ENCODE results near the gene GADD45G. TPM values are rescaled to one million over a fixed set of nuclear protein-coding genes. Genes with fewer than 3 reads are reported as not detected.

GADD45G gene
- total RNA-seq, 4 donors from 2014 or later, result 5.5 to 13.9 (median 8.2) TPM

DNA sequence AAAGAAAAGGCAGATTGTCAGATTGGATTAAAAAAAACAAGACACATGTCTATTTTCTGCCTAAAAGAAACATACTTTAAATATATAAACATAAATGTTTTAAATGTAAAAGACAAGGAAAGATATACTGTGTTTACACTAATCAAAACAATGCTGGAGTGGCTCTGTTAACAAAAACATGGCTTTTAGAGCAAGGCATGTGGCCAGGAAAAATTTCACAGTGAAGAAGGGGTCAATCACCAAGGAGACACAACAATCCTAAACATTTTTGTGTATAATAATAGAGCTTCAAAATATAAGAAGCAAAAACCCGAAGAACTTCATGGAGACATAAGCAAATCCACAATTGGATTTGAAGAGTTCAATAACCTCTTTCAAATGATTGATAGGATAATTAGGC, 18.5 kb upstream of the GADD45G start:
- TF ChIP-seq, protein P1, sequence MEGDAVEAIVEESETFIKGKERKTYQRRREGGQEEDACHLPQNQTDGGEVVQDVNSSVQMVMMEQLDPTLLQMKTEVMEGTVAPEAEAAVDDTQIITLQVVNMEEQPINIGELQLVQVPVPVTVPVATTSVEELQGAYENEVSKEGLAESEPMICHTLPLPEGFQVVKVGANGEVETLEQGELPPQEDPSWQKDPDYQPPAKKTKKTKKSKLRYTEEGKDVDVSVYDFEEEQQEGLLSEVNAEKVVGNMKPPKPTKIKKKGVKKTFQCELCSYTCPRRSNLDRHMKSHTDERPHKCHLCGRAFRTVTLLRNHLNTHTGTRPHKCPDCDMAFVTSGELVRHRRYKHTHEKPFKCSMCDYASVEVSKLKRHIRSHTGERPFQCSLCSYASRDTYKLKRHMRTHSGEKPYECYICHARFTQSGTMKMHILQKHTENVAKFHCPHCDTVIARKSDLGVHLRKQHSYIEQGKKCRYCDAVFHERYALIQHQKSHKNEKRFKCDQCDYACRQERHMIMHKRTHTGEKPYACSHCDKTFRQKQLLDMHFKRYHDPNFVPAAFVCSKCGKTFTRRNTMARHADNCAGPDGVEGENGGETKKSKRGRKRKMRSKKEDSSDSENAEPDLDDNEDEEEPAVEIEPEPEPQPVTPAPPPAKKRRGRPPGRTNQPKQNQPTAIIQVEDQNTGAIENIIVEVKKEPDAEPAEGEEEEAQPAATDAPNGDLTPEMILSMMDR (IDR thresholded peaks at IDR 0.05; ENCODE audit: low read depth), result no peak

DNA sequence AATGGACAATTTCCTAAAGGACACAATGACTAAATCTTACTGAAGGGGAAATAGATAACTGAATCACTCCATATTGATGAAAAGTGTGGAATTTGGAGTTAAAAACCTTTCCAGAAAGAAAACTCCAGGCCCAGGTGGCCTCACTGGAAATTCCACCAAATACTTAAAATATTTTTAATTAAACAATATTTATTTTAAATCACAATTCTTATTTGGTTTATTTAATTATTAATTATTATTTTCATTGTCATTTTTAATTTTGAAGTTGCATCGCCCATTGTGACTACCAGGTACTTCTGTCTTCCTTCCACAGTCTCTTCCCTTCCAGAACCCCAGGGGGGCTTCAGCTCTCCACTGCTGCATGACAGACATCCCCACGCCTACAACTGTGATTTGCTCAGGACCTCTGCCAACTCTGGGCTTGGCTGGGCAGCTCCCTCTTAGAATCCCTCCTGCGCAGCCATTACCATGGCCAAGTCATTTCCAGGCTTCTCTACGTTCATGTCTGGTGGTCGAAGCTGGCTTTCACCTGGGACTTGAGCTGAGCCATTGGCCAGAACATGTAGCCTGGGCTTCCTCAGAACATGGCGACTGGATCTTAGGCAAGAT, 16.4 kb upstream of the GADD45G start:
- TF ChIP-seq, protein P1 (IDR thresholded peaks at IDR 0.05; ENCODE audit: low read depth), result no peak

- TF ChIP-seq, protein P1 (IDR thresholded peaks at IDR 0.05; ENCODE audit: low read depth), result no peak
Observed at GRCh38 chr9:89590415-89590814, 14.4 kb upstream of the GADD45G start.

DNA sequence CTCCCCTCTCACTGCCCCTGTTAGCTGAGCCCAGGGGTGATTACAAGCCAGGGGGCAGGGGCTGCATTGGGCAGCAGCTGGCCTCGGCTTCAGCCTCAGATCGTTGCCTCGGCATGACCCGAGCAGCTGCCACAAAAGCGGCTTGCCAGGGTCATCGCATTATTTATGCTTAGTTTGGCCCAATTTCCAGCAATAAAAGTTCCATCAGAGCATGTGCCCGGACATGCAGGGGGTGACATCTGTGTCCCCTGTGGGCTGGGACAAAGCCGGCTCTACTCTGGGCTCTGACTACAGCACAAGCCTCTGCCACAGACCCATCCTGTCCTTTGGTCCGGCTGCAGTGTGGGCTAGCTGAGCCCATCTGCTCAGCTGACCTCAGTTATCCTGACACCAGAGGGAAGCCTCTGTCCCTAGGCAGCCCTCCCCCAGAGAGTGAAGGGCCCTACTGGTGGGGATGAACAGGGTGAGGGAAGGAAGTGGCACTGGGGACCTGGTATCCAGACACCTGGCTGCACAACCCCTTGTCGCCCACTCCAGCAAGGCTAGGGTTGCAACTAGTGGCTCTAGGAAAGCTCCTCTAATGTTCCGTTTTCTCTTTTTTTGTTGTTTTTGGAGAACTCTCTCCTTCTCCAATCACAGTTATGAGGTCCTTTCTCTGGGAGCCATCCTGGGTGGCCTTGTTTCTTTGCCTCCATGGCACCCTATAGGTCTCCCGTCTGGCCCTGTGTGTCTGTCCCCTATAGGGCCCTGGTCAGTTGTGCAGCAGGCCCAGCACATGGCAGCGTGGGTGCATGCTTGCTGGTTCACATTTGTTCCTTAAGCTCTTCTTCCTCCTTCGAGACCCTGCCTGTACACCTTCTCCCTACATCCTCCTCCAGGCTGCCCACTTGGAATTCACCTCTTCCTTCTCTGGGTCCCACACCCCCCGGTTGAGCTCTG, 13.3 kb upstream of the GADD45G start:
- TF ChIP-seq, protein P1 (IDR thresholded peaks at IDR 0.05; ENCODE audit: low read depth), result no peak

- TF ChIP-seq, protein P1 (IDR thresholded peaks at IDR 0.05; ENCODE audit: low read depth), result no peak
Observed at GRCh38 chr9:89592213-89592815, 12.5 kb upstream of the GADD45G start.

GRCh38 chr9:89592963-89593726, 11.7 kb upstream of the GADD45G start:
- TF ChIP-seq, protein P1 (IDR thresholded peaks at IDR 0.05; ENCODE audit: low read depth), result no peak

Measured in subcutaneous adipose tissue (tissue), 4 donors.